NCI-H1105 (cell line): ENCODE data around the gene CACNA1E.
"Not testable (repeated sequence)": the region's sequence is repeated elsewhere in the genome, so short reads cannot be mapped to it uniquely, and the experiment has no call there.

Experiments
- DNase-seq: peaks from one replicate; lab custom pipeline; 2025; lab: John Stamatoyannopoulos, UW

Gene CACNA1E

GRCh38 chr1:181812208-181812607, 328.9 kb downstream of the CACNA1E start:
- no peak for DNase-seq

GRCh38 chr1:181813266-181813665, 329.9 kb downstream of the CACNA1E start:
- no peak for DNase-seq

GRCh38 chr1:181816608-181817007, 333.3 kb downstream of the CACNA1E start:
- DNase-seq, result no peak

GRCh38 chr1:181817091-181817490, 333.8 kb downstream of the CACNA1E start:
- DNase-seq, result no peak

- DNase-seq, result no peak
Observed at GRCh38 chr1:181818459-181818858, 335.1 kb downstream of the CACNA1E start.

GRCh38 chr1:181818943-181819342, 335.6 kb downstream of the CACNA1E start:
- no peak for DNase-seq

GRCh38 chr1:181821701-181822100, 338.4 kb downstream of the CACNA1E start:
- no peak for DNase-seq

- DNase-seq, result not testable (repeated sequence)
Observed at GRCh38 chr1:181832173-181832880, 349.0 kb downstream of the CACNA1E start.

GRCh38 chr1:181846001-181846645, 362.8 kb downstream of the CACNA1E start:
- no peak for DNase-seq

- DNase-seq, result no peak
Observed at GRCh38 chr1:181846681-181847080, 363.4 kb downstream of the CACNA1E start.

GRCh38 chr1:181849071-181849470, 365.8 kb downstream of the CACNA1E start:
- DNase-seq, result no peak

GRCh38 chr1:181854212-181854611, 370.9 kb downstream of the CACNA1E start:
- not testable (repeated sequence) for DNase-seq

- no peak for DNase-seq
Observed at GRCh38 chr1:181855380-181855779, 372.1 kb downstream of the CACNA1E start.
